Measurements from ENCODE around the gene GUCA1C. TPM values are rescaled to one million over a fixed set of nuclear protein-coding genes. Genes with fewer than 3 reads are reported as not detected.

Gene GUCA1C
- total RNA-seq, 2 donors from 2014 or later, result not detected

DNA sequence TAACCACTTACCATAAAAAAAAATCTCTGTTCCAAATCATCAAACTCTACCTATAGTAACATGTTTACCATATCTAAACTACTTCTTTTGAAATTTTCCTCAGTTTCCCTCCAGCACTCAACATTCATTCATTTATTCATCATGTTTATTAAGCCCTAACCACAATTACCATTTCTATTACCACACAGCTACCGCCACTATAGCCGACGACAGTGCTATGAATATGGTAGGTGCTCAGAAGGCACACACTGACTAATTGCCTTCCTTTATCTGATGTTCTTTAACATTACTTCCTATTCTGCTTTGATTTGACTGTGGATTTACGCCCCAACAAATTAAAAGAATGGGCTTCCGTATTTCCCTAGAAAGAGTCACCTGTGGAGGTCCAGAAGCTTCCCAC lies 43.9 kb downstream of the GUCA1C start:
- ATAC-seq (ENCODE audit: insufficient number of reproducible peaks, low FRiP score, low read depth) (no peak), DNase-seq (ENCODE audit: low spot score) (no peak)
- H3K4me1 ChIP-seq (ENCODE audit: control insufficient read depth in 1 of 2, low read depth in 2 of 2), result no peaks in the 10 kb centered on the region
- H3K36me3 ChIP-seq, result no peaks in the 10 kb centered on the region
- TF ChIP-seq, protein P1, sequence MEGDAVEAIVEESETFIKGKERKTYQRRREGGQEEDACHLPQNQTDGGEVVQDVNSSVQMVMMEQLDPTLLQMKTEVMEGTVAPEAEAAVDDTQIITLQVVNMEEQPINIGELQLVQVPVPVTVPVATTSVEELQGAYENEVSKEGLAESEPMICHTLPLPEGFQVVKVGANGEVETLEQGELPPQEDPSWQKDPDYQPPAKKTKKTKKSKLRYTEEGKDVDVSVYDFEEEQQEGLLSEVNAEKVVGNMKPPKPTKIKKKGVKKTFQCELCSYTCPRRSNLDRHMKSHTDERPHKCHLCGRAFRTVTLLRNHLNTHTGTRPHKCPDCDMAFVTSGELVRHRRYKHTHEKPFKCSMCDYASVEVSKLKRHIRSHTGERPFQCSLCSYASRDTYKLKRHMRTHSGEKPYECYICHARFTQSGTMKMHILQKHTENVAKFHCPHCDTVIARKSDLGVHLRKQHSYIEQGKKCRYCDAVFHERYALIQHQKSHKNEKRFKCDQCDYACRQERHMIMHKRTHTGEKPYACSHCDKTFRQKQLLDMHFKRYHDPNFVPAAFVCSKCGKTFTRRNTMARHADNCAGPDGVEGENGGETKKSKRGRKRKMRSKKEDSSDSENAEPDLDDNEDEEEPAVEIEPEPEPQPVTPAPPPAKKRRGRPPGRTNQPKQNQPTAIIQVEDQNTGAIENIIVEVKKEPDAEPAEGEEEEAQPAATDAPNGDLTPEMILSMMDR (IDR thresholded peaks at IDR 0.05), result no peak
- H3K27me3 ChIP-seq (replicated peaks; ENCODE audit: insufficient read depth), result no peaks in the 10 kb centered on the region
- no peaks in the 10 kb centered on the region for H3K9me3 ChIP-seq
- H3K4me3 ChIP-seq, result no peak overlapping the region
- H3K27ac ChIP-seq, result no peak overlapping the region

DNA sequence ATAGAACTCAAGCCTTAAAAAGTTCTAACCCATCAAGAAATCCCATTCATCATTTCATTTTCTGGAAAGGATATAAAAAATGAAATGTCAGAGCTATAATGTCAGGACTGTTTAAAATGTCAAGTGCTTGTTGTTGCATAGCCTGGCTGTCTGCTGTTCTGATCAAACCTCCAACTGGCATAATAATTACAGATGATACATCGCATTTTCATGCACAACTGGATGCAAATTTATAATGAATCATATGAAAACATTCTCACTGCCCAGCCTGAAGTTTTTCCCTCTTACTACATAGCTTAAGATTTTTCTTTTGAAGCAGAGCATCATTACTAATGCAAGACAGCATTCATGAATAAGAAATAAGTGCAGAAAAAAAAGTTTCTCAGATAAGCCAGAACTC lies 46.5 kb downstream of the GUCA1C start:
- Histone ChIP-seq H3K36me3 (no peaks in the 10 kb centered on the region), H3K27me3 (replicated peaks; ENCODE audit: insufficient read depth) (no peaks in the 10 kb centered on the region), H3K9me3 (no peaks in the 10 kb centered on the region), H3K4me3 (no peak overlapping the region), H3K27ac (no peak overlapping the region), H3K4me1 (ENCODE audit: control insufficient read depth in 1 of 2, low read depth in 2 of 2) (no peaks in the 10 kb centered on the region)
- DNase-seq (ENCODE audit: low spot score), result no peak
- TF ChIP-seq, protein P1 (IDR thresholded peaks at IDR 0.05), result no peak
- no peak for ATAC-seq (ENCODE audit: insufficient number of reproducible peaks, low FRiP score, low read depth)

DNA sequence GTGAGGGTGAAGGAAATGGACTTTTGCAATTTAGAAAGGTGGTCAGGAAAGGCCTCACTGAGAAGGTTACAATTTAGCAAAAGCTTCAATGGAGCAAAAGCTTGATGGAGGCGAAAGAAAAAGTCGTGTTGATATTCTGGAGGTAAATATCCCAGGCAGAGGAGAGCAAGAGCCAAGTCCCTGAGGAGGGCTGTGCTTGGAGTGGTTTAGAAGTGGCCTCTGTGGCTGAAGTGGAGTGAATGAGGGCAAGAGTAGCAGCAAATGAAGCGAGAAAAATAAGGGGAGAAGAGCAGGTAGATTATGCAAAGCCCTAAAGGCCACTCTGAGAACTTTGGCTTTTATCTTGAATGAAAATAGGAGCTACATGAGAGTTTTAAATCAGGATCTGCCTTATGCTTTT lies 54.1 kb downstream of the GUCA1C start:
- ATAC-seq (ENCODE audit: insufficient number of reproducible peaks, low FRiP score, low read depth) (no peak), DNase-seq (ENCODE audit: low spot score) (no peak)
- H3K27ac ChIP-seq, result no peak overlapping the region
- no peaks in the 10 kb centered on the region for H3K36me3 ChIP-seq
- H3K9me3 ChIP-seq, result no peaks in the 10 kb centered on the region
- H3K4me3 ChIP-seq, result no peak overlapping the region
- TF ChIP-seq, protein P1 (IDR thresholded peaks at IDR 0.05), result no peak
- H3K27me3 ChIP-seq (replicated peaks; ENCODE audit: insufficient read depth), result no peaks in the 10 kb centered on the region
- H3K4me1 ChIP-seq (ENCODE audit: control insufficient read depth in 1 of 2, low read depth in 2 of 2), result no peaks in the 10 kb centered on the region

DNA sequence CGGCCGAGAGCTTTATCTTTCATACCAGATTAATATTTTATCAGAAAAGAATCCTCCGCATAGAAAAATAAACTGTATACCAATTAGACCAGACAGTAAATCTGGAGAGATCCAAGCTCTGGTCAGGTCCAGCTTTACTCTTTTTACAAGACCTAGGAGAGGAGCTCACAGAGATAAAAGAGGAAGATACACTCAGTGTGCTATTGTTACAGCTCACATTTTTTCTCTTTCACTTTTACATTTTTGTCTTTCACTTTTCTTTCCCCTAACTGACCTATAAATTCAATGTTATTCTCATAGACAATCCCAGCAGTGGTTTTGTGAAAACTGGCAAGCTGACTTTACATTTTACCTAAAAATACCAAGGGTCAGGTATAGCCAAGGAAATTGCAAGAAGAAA lies 55.8 kb downstream of the GUCA1C start:
- H3K27me3 ChIP-seq (replicated peaks; ENCODE audit: insufficient read depth), result no peaks in the 10 kb centered on the region
- H3K36me3 ChIP-seq, result no peaks in the 10 kb centered on the region
- no peak overlapping the region for H3K4me3 ChIP-seq
- ATAC-seq (ENCODE audit: insufficient number of reproducible peaks, low FRiP score, low read depth), result no peak
- H3K27ac ChIP-seq, result no peak overlapping the region
- TF ChIP-seq, protein P1 (IDR thresholded peaks at IDR 0.05), result no peak
- no peaks in the 10 kb centered on the region for H3K9me3 ChIP-seq
- H3K4me1 ChIP-seq (ENCODE audit: control insufficient read depth in 1 of 2, low read depth in 2 of 2), result no peaks in the 10 kb centered on the region
- no peak for DNase-seq (ENCODE audit: low spot score)

DNA sequence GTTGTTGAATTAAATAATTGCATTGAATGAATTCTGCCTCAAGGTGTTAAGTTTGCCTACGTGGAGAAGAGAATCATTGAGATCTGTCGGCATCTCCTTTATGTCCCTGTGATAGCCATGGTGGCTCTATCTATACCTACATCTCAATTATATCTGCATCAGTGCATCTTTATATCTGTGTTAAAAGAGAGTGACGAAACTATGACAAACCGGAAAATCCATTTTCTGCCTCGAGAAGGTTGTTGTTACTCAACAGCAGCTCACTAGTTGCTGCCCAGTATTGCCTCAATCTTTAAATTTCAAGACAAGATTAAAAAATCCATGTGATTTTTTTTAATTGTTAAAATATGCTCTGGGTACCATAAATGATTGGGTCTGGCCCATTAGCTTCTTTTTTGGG lies 58.7 kb downstream of the GUCA1C start:
- H3K27ac ChIP-seq, result no peak overlapping the region
- TF ChIP-seq, protein P1 (IDR thresholded peaks at IDR 0.05), result no peak
- DNase-seq (ENCODE audit: low spot score) (no peak), ATAC-seq (ENCODE audit: insufficient number of reproducible peaks, low FRiP score, low read depth) (no peak)
- H3K9me3 ChIP-seq, result no peaks in the 10 kb centered on the region
- no peaks in the 10 kb centered on the region for H3K4me1 ChIP-seq (ENCODE audit: control insufficient read depth in 1 of 2, low read depth in 2 of 2)
- no peaks in the 10 kb centered on the region for H3K27me3 ChIP-seq (replicated peaks; ENCODE audit: insufficient read depth)
- H3K36me3 ChIP-seq, result no peaks in the 10 kb centered on the region
- no peak overlapping the region for H3K4me3 ChIP-seq

Data from thoracic aorta (tissue), 2 donors.